ENCODE results near the gene RNU6-1. TPM values are rescaled to one million over a fixed set of nuclear protein-coding genes. Genes with fewer than 3 reads are reported as not detected.

The RNU6-1 gene
- total RNA-seq, 1 donor from 2014 or later, result not detected

DNA sequence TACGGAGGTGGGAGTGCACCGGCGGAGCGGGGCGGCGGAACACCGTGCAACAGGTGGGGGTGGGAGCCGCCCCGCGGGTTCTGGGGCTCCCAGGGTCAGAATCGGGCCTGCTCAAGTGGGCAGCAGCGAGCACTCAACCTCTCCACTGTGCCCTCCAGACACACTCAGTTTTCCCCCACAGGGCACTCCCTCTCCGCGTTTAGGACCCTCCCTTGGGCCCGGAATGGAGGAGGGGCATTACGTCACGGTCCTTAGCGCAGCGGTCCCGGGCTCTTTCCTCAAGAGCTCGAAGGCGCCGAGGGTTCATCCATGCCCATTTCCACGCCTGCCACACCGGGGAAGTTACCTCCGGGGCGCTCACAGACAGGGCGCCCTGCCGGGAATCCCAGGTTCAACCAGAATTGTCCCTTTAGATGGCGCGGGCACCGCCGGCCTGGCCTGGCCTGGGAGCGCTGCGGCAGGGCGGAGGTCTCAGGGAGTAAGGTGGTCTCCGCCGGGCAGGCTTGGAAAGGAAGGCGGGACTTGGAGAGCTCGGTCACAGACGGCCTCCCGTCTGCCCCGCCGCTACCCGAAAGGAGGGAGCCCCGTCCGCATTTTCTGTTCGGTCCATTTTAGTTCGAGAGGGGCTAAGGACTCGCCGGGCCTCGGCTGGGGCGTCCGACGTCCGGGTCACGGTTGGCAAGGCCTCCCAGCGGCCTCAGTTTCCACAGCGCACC is 5.1 kb downstream of the RNU6-1 start:
- intact Hi-C loops (cut with micrococcal nuclease), result loop anchor here (5.0 kb wide), 6 partner anchors 52 to 887 kb away; partner anchors contain the start of genes AAGAB, C15orf61, IQCH and MAP2K5

- intact Hi-C loops (cut with micrococcal nuclease), result loop anchor here (5.0 kb wide), 2 partner anchors 52 to 887 kb away; no protein-coding TSS in a partner anchor
Observed at GRCh38 chr15:67833710-67834511, 5.9 kb downstream of the RNU6-1 start.

DNA sequence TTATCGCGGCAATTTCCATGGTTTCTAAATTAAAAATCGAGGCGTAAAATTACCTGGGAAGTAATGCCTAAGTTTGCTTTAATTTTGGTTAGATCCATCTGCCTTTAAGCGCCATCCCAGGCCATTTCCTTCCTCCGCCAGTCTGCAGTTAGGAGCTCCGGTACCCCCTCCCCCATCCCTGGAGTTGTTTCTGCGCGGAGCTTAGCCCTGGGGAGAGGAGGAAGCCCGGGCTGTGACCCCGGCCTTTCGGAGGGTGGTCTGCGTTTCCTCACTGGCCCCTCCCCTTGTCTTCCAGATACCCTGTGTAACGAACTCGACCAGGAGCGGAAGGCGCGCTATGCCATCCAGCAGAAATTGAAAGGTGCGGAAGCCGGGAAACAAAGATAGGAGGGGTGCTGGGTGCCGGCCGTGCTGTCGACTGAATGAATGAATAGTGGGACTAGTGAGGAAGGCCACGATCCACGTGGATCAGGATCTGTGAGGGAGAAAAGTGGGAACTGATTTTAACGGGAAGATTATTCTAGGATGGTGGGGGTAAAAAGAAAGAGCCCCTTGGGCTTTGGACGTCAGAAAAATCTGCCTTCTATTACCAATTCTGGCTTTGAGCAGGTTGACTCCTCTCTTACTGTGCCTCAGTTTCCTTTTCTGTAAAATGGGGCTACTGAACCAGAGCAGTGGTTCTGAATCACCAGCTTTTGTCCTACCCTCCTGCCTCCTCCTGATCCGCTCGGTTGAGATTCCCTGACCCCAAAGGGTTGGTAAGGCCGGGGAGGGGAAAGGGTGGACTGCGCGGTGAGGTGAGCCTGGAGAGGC is 6.7 kb downstream of the RNU6-1 start:
- intact Hi-C loops (cut with micrococcal nuclease), result loop anchor here (5.0 kb wide), 2 partner anchors 51 to 886 kb away; no protein-coding TSS in a partner anchor

GRCh38 chr15:67832031-67832551 is 7.8 kb downstream of the RNU6-1 start:
- intact Hi-C loops (cut with micrococcal nuclease), result loop anchor here (5.0 kb wide), 2 partner anchors 50 to 885 kb away; no protein-coding TSS in a partner anchor

GRCh38 chr15:67831363-67831762 is 8.5 kb downstream of the RNU6-1 start:
- intact Hi-C loops (cut with micrococcal nuclease), result loop anchor here (5.0 kb wide), 2 partner anchors 49 to 884 kb away; no protein-coding TSS in a partner anchor

- intact Hi-C loops (cut with micrococcal nuclease), result loop anchor here (5.0 kb wide), 2 partner anchors 48 to 883 kb away; no protein-coding TSS in a partner anchor
Observed at GRCh38 chr15:67829647-67830504, 10.0 kb downstream of the RNU6-1 start.

GRCh38 chr15:67828969-67829646 is 10.7 kb downstream of the RNU6-1 start:
- intact Hi-C loops (cut with micrococcal nuclease), result no loop called here

GRCh38 chr15:67828278-67828968 is 11.4 kb downstream of the RNU6-1 start:
- intact Hi-C loops (cut with micrococcal nuclease), result no loop called here

DNA sequence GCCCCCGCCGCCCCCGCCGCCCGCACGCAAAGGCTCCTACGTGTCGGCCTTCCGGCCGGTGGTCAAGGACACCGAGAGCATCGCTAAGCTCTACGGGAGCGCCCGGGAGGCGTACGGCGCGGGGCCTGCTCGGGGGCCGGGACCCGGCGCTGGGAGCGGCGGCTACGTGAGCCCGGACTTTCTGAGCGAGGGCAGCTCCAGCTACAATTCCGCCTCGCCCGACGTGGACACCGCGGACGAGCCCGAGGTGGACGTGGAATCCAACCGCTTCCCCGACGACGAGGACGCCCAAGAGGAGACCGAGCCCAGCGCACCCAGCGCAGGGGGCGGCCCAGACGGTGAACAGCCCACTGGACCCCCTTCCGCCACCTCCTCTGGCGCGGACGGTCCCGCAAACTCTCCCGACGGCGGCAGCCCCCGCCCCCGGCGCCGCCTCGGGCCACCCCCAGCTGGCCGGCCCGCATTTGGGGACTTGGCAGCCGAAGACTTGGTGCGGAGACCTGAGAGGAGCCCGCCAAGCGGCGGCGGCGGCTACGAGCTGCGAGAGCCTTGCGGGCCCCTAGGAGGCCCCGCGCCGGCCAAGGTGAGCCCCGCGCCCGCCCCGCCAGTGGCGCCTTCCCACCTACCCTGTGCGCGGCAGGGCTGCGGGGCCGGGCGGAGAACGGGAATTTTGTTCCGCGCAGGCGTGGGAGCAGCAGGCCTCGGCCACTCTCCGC is 12.1 kb downstream of the RNU6-1 start:
- intact Hi-C loops (cut with micrococcal nuclease), result no loop called here

GRCh38 chr15:67826717-67827561 is 12.9 kb downstream of the RNU6-1 start:
- intact Hi-C loops (cut with micrococcal nuclease), result no loop called here

DNA sequence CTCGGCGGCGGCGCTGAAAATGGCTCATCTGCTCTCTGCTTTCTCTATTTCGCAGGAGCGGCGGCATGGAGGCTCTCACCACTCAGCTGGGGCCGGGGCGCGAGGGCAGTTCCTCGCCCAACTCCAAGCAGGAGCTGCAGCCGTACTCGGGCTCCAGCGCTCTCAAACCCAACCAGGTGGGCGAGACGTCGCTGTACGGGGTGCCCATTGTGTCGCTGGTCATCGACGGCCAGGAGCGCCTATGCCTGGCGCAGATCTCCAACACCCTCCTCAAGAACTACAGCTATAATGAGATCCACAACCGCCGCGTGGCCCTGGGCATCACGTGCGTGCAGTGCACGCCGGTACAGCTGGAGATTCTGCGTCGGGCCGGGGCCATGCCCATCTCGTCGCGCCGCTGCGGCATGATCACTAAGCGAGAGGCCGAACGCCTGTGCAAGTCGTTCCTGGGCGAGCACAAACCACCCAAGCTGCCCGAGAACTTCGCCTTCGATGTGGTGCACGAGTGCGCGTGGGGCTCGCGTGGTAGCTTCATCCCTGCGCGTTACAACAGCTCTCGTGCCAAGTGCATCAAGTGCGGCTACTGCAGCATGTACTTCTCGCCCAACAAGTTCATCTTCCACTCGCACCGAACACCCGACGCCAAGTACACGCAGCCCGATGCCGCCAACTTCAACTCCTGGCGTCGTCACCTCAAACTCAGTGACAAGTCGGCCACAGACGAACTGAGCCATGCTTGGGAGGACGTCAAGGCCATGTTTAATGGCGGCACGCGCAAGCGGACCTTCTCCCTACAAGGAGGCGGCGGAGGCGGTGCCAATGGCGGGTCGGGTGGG is 13.7 kb downstream of the RNU6-1 start:
- intact Hi-C loops (cut with micrococcal nuclease), result no loop called here

DNA sequence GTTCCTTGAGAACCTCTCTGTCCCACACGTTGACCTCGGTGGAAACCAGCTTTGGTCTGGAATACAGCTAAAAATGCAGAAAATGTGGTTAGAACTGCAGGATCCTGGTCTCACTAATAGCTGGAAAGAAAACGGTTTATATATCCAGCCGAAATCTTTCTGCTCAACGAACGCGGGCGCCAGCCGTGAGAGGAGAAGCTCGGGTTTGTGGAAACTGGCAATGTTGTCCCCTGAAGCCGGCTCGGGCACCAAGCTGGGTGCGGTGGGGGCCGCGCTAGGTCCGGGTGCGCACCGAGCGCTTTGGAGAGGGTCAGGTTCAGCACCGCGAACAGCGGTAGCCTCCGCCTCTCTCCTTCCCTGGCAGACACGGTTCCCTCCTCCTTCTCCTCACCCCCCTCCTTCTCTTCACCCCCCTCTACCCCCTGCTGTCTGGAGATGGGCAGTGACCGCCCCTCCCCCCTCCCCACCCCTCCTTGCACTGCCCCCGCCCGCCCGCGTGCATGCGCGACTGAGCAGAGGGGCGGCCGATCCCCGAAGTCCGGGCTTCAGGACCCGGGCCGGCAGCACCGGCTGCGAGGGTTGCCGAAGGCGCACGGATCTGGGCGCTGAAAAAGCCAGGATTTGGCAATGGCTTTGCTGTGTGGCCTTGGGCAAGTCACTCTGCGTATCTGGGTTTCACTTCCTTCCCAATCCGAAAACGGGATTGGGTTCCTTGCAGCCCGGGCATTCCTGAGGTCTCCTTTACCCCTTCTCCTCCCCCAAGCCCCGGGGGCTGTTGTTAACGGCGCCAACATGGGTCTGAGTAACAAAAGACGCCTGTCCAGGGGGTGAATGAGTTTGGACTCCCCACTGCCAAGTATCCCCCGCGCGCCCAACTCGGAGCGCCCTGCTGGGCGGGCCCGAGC is 14.6 kb downstream of the RNU6-1 start, which contains the start of gene SKOR1:
Gene SKOR1, plus strand, starts transcription at position 534 of the 905 bp plus-strand sequence. Its CDS starts 94 bp downstream, at position 628.
- intact Hi-C loops (cut with micrococcal nuclease), result no loop called here

DNA sequence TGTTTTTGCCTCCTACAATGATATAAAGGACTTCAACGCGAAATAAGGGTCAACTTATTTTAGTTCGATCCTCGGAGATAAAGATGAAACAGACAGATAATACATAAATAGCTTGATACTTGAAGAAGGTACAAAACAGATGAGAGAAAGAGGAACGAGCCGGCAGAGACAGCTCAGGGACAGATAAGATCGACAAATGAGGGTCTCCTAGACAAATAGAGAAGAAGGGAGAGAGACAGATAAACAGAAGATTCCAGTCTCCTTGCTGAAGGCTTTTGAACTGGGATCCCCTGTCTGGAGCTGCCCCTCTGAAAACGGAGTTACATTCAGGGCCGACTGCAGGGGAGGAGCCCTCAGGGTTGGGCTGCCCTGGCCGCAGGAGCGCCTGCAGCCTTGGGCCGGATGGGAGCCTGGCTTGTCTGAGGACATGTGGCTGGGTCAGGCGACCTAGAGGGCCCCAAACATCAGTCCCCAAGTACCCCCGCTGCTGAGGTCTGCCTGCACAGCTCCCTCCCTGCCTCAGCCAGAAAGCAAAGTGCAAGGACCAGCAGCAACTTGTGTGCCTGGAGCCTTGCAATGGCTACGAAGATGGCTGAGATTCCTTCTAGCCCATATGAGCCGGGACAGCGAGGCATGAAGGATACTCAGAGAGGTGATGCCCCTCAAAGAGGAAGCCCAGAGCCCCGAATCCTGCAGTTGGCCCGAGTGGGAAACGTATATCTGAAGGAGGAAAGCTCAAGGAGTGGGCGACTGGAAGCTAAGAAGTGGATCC is 15.5 kb downstream of the RNU6-1 start:
- intact Hi-C loops (cut with micrococcal nuclease), result no loop called here

Data from T-helper 2 cell treated with Interferon-gamma antibody and Interleukin-4, amounts not matched to agents 100 ng/mL and 5 ng/mL, for 36 hours (primary cell).